ENCODE data around the gene MAP2. TPM values are rescaled to one million over a fixed set of nuclear protein-coding genes. Genes with fewer than 3 reads are reported as not detected.

Gene MAP2
- total RNA-seq, 1 experiment from 2014 or later: 7.6 TPM

DNA sequence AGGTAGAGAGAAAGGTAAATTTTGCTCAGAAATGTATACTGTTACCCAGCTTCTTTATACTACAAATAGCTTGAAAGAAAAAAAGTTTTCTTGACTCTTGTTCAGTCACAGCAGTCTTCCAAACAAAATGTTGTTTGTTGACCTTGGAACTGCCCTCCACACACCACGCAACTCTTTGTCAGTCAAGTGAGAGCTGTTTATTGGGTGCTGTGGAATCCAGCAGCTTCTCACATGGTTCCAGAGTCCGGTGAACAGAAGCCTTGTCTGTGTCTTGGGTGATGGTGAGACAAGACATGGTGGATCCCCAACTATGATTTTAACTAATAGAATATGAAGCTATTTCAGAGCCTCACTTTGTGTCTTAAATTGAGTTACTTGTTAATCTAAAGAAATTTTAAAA is 112.5 kb downstream of the MAP2 start:
- TF ChIP-seq TP53 (CRISPR knock-in tag; IDR thresholded peaks at IDR 0.05) (no peak), ELF4 (CRISPR knock-in tag; IDR thresholded peaks at IDR 0.05; ENCODE audit: low read depth) (no peak), ZNF396 (CRISPR knock-in tag; IDR thresholded peaks at IDR 0.05; ENCODE audit: borderline replicate concordance) (no peak), PRRX2 (CRISPR knock-in tag; IDR thresholded peaks at IDR 0.05) (no peak), EMX1 (CRISPR knock-in tag; IDR thresholded peaks at IDR 0.05) (no peak)
- TF ChIP-seq, protein P1, sequence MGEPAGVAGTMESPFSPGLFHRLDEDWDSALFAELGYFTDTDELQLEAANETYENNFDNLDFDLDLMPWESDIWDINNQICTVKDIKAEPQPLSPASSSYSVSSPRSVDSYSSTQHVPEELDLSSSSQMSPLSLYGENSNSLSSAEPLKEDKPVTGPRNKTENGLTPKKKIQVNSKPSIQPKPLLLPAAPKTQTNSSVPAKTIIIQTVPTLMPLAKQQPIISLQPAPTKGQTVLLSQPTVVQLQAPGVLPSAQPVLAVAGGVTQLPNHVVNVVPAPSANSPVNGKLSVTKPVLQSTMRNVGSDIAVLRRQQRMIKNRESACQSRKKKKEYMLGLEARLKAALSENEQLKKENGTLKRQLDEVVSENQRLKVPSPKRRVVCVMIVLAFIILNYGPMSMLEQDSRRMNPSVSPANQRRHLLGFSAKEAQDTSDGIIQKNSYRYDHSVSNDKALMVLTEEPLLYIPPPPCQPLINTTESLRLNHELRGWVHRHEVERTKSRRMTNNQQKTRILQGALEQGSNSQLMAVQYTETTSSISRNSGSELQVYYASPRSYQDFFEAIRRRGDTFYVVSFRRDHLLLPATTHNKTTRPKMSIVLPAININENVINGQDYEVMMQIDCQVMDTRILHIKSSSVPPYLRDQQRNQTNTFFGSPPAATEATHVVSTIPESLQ (CRISPR knock-in tag; IDR thresholded peaks at IDR 0.05): no peak
- TF ChIP-seq, protein P2, sequence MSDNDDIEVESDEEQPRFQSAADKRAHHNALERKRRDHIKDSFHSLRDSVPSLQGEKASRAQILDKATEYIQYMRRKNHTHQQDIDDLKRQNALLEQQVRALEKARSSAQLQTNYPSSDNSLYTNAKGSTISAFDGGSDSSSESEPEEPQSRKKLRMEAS (CRISPR knock-in tag; IDR thresholded peaks at IDR 0.05): no peak
- TF ChIP-seq, protein P3, sequence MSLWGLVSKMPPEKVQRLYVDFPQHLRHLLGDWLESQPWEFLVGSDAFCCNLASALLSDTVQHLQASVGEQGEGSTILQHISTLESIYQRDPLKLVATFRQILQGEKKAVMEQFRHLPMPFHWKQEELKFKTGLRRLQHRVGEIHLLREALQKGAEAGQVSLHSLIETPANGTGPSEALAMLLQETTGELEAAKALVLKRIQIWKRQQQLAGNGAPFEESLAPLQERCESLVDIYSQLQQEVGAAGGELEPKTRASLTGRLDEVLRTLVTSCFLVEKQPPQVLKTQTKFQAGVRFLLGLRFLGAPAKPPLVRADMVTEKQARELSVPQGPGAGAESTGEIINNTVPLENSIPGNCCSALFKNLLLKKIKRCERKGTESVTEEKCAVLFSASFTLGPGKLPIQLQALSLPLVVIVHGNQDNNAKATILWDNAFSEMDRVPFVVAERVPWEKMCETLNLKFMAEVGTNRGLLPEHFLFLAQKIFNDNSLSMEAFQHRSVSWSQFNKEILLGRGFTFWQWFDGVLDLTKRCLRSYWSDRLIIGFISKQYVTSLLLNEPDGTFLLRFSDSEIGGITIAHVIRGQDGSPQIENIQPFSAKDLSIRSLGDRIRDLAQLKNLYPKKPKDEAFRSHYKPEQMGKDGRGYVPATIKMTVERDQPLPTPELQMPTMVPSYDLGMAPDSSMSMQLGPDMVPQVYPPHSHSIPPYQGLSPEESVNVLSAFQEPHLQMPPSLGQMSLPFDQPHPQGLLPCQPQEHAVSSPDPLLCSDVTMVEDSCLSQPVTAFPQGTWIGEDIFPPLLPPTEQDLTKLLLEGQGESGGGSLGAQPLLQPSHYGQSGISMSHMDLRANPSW (CRISPR knock-in tag; conservative IDR thresholded peaks at IDR 0.05; ENCODE audit: low read depth): no peak
- TF ChIP-seq, protein P4, sequence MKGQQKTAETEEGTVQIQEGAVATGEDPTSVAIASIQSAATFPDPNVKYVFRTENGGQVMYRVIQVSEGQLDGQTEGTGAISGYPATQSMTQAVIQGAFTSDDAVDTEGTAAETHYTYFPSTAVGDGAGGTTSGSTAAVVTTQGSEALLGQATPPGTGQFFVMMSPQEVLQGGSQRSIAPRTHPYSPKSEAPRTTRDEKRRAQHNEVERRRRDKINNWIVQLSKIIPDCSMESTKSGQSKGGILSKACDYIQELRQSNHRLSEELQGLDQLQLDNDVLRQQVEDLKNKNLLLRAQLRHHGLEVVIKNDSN (CRISPR knock-in tag; IDR thresholded peaks at IDR 0.05): no peak
- ChIA-PET CTCF (interaction anchor here (1.5 kb wide), 2 partner anchors 111 to 201 kb away, joined by 4 to 6 read pairs; no protein-coding TSS in a partner anchor), POLR2A (no interaction called here)
- Mint-ChIP-seq H3K36me3 (no peaks in the 10 kb centered on the region), H3K27me3 (ENCODE audit: low read depth) (peaks cover 24% of the 10 kb centered on the region), H3K27ac (no peak overlapping the region), H3K9me3 (peaks cover 2% of the 10 kb centered on the region), H3K4me3 (no peak overlapping the region), H3K4me1 (no peaks in the 10 kb centered on the region)
- ATAC-seq (no peak), DNase-seq (ENCODE audit: low spot score) (no peak)

DNA sequence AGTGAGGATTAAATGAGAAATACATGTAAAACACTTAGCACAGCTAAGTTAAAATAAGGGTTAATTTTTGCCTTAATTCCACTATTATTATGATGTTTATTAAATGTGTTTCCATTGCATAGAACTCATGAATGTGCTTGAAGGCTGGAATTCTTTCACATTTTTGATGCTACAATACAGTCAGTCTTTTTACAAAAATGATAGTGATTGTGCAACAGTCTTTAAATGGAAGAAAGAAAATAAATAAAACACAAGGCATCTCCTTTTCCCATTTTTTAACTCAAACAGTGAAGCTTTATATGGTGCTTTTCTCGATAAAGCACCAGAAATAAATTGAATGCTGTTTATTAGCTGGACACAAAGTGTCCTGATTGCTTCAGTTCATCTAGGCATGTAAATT is 123.9 kb downstream of the MAP2 start:
- H3K9me3 Mint-ChIP-seq: peaks cover 4% of the 10 kb centered on the region
- H3K36me3 Mint-ChIP-seq: no peaks in the 10 kb centered on the region
- CTCF ChIA-PET: interaction anchor here (1.2 kb wide), 1 partner anchor 413 kb away, joined by 3 read pairs; no protein-coding TSS in a partner anchor
- DNase-seq (ENCODE audit: low spot score) (no peak), ATAC-seq (no peak)
- H3K4me1 Mint-ChIP-seq: no peaks in the 10 kb centered on the region
- POLR2A ChIA-PET: no interaction called here
- H3K27me3 Mint-ChIP-seq (ENCODE audit: low read depth): no peaks in the 10 kb centered on the region; the same call in 1 of the 2 replicates
- no peak overlapping the region for H3K4me3 Mint-ChIP-seq
- no peak overlapping the region for H3K27ac Mint-ChIP-seq
- TF ChIP-seq GABPB1 (CRISPR knock-in tag; IDR thresholded peaks at IDR 0.05): no peak
- no peak for TF ChIP-seq SOX15 (CRISPR knock-in tag; IDR thresholded peaks at IDR 0.05)
- no peak for TF ChIP-seq TEAD1 (CRISPR knock-in tag; IDR thresholded peaks at IDR 0.05)
- TF ChIP-seq PRRX2 (CRISPR knock-in tag; IDR thresholded peaks at IDR 0.05): no peak
- TF ChIP-seq, protein P5, sequence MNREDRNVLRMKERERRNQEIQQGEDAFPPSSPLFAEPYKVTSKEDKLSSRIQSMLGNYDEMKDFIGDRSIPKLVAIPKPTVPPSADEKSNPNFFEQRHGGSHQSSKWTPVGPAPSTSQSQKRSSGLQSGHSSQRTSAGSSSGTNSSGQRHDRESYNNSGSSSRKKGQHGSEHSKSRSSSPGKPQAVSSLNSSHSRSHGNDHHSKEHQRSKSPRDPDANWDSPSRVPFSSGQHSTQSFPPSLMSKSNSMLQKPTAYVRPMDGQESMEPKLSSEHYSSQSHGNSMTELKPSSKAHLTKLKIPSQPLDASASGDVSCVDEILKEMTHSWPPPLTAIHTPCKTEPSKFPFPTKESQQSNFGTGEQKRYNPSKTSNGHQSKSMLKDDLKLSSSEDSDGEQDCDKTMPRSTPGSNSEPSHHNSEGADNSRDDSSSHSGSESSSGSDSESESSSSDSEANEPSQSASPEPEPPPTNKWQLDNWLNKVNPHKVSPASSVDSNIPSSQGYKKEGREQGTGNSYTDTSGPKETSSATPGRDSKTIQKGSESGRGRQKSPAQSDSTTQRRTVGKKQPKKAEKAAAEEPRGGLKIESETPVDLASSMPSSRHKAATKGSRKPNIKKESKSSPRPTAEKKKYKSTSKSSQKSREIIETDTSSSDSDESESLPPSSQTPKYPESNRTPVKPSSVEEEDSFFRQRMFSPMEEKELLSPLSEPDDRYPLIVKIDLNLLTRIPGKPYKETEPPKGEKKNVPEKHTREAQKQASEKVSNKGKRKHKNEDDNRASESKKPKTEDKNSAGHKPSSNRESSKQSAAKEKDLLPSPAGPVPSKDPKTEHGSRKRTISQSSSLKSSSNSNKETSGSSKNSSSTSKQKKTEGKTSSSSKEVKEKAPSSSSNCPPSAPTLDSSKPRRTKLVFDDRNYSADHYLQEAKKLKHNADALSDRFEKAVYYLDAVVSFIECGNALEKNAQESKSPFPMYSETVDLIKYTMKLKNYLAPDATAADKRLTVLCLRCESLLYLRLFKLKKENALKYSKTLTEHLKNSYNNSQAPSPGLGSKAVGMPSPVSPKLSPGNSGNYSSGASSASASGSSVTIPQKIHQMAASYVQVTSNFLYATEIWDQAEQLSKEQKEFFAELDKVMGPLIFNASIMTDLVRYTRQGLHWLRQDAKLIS (CRISPR knock-in tag; IDR thresholded peaks at IDR 0.05; ENCODE audit: borderline replicate concordance): no peak
- TF ChIP-seq, protein P6, sequence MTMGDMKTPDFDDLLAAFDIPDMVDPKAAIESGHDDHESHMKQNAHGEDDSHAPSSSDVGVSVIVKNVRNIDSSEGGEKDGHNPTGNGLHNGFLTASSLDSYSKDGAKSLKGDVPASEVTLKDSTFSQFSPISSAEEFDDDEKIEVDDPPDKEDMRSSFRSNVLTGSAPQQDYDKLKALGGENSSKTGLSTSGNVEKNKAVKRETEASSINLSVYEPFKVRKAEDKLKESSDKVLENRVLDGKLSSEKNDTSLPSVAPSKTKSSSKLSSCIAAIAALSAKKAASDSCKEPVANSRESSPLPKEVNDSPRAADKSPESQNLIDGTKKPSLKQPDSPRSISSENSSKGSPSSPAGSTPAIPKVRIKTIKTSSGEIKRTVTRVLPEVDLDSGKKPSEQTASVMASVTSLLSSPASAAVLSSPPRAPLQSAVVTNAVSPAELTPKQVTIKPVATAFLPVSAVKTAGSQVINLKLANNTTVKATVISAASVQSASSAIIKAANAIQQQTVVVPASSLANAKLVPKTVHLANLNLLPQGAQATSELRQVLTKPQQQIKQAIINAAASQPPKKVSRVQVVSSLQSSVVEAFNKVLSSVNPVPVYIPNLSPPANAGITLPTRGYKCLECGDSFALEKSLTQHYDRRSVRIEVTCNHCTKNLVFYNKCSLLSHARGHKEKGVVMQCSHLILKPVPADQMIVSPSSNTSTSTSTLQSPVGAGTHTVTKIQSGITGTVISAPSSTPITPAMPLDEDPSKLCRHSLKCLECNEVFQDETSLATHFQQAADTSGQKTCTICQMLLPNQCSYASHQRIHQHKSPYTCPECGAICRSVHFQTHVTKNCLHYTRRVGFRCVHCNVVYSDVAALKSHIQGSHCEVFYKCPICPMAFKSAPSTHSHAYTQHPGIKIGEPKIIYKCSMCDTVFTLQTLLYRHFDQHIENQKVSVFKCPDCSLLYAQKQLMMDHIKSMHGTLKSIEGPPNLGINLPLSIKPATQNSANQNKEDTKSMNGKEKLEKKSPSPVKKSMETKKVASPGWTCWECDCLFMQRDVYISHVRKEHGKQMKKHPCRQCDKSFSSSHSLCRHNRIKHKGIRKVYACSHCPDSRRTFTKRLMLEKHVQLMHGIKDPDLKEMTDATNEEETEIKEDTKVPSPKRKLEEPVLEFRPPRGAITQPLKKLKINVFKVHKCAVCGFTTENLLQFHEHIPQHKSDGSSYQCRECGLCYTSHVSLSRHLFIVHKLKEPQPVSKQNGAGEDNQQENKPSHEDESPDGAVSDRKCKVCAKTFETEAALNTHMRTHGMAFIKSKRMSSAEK (CRISPR knock-in tag; IDR thresholded peaks at IDR 0.05; ENCODE audit: borderline replicate concordance): no peak
- TF ChIP-seq ATF1 (CRISPR knock-in tag; IDR thresholded peaks at IDR 0.05): no peak
- TF ChIP-seq, protein P7, sequence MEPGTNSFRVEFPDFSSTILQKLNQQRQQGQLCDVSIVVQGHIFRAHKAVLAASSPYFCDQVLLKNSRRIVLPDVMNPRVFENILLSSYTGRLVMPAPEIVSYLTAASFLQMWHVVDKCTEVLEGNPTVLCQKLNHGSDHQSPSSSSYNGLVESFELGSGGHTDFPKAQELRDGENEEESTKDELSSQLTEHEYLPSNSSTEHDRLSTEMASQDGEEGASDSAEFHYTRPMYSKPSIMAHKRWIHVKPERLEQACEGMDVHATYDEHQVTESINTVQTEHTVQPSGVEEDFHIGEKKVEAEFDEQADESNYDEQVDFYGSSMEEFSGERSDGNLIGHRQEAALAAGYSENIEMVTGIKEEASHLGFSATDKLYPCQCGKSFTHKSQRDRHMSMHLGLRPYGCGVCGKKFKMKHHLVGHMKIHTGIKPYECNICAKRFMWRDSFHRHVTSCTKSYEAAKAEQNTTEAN (CRISPR knock-in tag; IDR thresholded peaks at IDR 0.05): no peak
- no peak for TF ChIP-seq ZNF317 (CRISPR knock-in tag; IDR thresholded peaks at IDR 0.05; ENCODE audit: borderline replicate concordance, low read depth)
- TF ChIP-seq ESRRA (CRISPR knock-in tag; IDR thresholded peaks at IDR 0.05; ENCODE audit: borderline replicate concordance): no peak
